HEK293T (cell line): ENCODE results near the gene COP1.
A peak's percentile ranks its signal among the peaks of the same experiment; 100 is the strongest.

ENCODE experiments used
- CTCF ChIA-PET: fragments of 350-600 bp; formaldehyde crosslinking; extraction: SDS; loops from one replicate; lab custom pipeline; 2021; ENCODE audit warnings: antibody characterized with exemption, inconsistent platforms; lab: Yijun Ruan, JAX
- POLR2A ChIA-PET: fragments of 350-600 bp; formaldehyde crosslinking; extraction: SDS; loops from one replicate; lab custom pipeline; 2020; ENCODE audit warnings: antibody characterized with exemption, inconsistent platforms; lab: Yijun Ruan, JAX
- DNase-seq: peaks from one replicate; pipeline ENCODE4 v3.0.0; 2012; ENCODE audit warnings: mixed read lengths; ENCODE audit errors: extremely low spot score
- ARNT ChIP-seq: fragments of 450-650 bp; IDR thresholded peaks from 2 replicates; pipeline ENCODE4 v1.6.1; 2017; ENCODE audit warnings: mild to moderate bottlenecking
- BHLHE40 ChIP-seq: fragments of 450-650 bp; IDR thresholded peaks from 2 replicates; pipeline ENCODE4 v1.6.1; 2016; ENCODE audit warnings: mild to moderate bottlenecking, moderate library complexity, borderline replicate concordance
- CTBP1 ChIP-seq: fragments of 450-650 bp; IDR thresholded peaks from 2 replicates; pipeline ENCODE4 v1.6.1; 2016; ENCODE audit warnings: borderline replicate concordance
- ELF4 ChIP-seq: fragments of 450-650 bp; IDR thresholded peaks from 2 replicates; pipeline ENCODE4 v1.6.1; 2017; ENCODE audit warnings: antibody characterized with exemption
- FOXA1 ChIP-seq: fragments of 450-650 bp; IDR thresholded peaks from 2 replicates; pipeline ENCODE4 v1.6.1; 2016; ENCODE audit warnings: mild to moderate bottlenecking
- FOXK2 ChIP-seq: fragments of 450-650 bp; IDR thresholded peaks from 2 replicates; pipeline ENCODE4 v1.6.1; 2016; ENCODE audit warnings: mild to moderate bottlenecking
- FOXM1 ChIP-seq: fragments of 450-650 bp; IDR thresholded peaks from 2 replicates; pipeline ENCODE4 v1.6.1; 2017; ENCODE audit warnings: mild to moderate bottlenecking, borderline replicate concordance
- HDGF ChIP-seq: fragments of 450-650 bp; IDR thresholded peaks from 2 replicates; pipeline ENCODE4 v1.6.1; 2017; ENCODE audit warnings: antibody characterized with exemption, borderline replicate concordance
- L3MBTL2 ChIP-seq: fragments of 450-650 bp; conservative IDR thresholded peaks from 2 replicates; pipeline ENCODE4 v1.6.1; 2016; ENCODE audit warnings: mild to moderate bottlenecking
- LEF1 ChIP-seq: fragments of 450-650 bp; IDR thresholded peaks from 2 replicates; pipeline ENCODE4 v1.6.1; 2017; ENCODE audit warnings: mild to moderate bottlenecking, borderline replicate concordance
- NFRKB ChIP-seq: fragments of 450-650 bp; IDR thresholded peaks from 2 replicates; pipeline ENCODE4 v1.6.1; 2016; ENCODE audit warnings: mild to moderate bottlenecking, moderate library complexity
- SP1 ChIP-seq: fragments of 450-650 bp; IDR thresholded peaks from 2 replicates; pipeline ENCODE4 v1.6.1; 2017
- SUZ12 ChIP-seq: fragments of 450-650 bp; IDR thresholded peaks from 2 replicates; pipeline ENCODE4 v1.6.1; 2016; ENCODE audit warnings: mild to moderate bottlenecking
- TARDBP ChIP-seq: fragments of 450-650 bp; IDR thresholded peaks from 2 replicates; pipeline ENCODE4 v1.6.1; 2016
- ZNF384 ChIP-seq: fragments of 450-650 bp; IDR thresholded peaks from 2 replicates; pipeline ENCODE4 v1.6.1; 2016
- TF ChIP-seq, protein P1 (sequence below): fragments of 450-650 bp; IDR thresholded peaks from 2 replicates; pipeline ENCODE4 v1.6.1; 2016

The COP1 gene

DNA sequence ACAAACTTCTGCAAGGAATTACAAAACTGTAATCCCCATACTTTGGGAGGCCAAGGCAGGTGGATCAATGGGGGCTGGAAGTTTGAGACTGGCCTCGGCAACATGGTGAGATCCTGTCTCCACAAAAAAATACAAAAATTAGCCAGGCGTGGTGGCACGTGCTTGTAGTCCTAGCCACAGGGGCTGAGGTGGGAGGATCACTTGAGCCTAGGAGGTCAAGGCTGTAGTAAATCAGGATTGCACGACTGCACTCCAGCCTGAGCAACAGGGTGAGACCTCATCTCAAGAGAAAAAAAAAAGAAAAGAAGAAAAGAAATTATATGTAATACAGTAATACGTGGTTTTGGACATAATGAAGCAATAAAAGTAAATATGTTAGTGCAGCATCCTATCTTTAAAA lies 138.2 kb downstream of the COP1 start:
- ChIA-PET CTCF (interaction anchor here (1.0 kb wide), 1 partner anchor 10 kb away, joined by 3 read pairs; no protein-coding TSS in a partner anchor), POLR2A (no interaction called here)
- TF ChIP-seq LEF1 (no peak), TARDBP (no peak)
- no peak for DNase-seq

DNA sequence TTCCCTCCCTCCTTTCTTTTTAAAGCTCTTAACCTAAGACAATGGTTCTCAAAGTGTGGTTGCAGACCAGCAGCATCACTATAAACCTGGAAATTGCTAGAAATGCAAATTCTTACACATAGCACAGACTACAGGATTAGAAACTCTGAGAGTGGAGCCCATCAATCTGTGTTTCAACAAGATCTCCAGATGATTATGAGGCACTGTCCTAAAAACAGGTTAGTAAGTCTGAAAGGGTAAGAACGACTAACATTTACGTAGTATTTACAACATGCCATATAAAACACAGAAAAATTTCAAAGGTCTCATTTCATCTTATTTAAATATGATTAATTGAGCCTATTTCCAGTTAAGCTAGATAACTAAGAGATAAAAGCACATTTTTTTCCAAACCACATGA lies 138.8 kb downstream of the COP1 start:
- no peak for DNase-seq
- CTCF ChIA-PET: interaction anchor here (1.0 kb wide), 1 partner anchor 9 kb away, joined by 3 read pairs; no protein-coding TSS in a partner anchor
- POLR2A ChIA-PET: no interaction called here
- no peak for TF ChIP-seq ARNT
- no peak for TF ChIP-seq SP1
- TF ChIP-seq SUZ12: no peak
- TF ChIP-seq FOXM1: no peak
- no peak for TF ChIP-seq L3MBTL2
- no peak for TF ChIP-seq ELF4
- no peak for TF ChIP-seq HDGF

DNA sequence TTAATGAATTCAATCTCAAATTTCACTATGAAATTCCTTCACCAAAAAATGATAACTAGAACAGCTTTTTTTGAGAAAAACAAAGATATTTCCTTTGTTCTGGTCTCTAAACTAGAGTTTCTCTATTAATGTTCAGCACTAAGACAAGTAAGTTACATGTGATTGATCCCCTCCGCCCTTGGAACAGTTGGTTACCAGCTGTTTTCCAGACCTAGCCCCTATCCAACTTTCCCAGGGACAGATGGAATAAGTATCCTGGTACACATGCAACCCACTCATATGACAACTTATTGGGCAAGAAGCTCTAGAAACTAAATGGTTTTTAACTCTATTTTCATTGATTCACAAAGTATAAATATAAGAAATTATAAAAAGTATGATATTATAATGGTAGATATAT lies 140.4 kb downstream of the COP1 start:
- DNase-seq: no peak
- TF ChIP-seq ELF4: no peak
- no peak for TF ChIP-seq FOXM1
- TF ChIP-seq CTBP1: no peak
- no peak for TF ChIP-seq HDGF
- TF ChIP-seq NFRKB: no peak
- no peak for TF ChIP-seq FOXK2
- ChIA-PET CTCF (no interaction called here), POLR2A (no interaction called here)

DNA sequence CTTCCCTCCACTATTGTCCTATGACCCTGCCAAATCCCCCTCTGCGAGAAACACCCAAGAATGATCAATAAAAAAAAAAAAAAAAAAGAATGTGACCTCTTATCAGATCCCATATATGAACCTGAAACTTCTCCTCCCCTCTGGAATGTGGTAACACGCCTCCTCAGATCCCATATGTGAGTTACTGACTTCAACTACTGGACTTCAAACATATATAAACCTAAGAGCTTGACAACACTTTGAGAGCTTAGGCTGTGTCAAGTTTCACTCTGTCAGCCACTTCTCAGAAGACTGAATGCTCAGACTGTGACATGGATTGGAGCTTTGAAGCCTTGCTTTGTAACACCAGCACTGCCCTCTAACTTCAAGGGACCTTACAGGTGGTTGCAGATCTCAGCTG lies 148.4 kb downstream of the COP1 start:
- CTCF ChIA-PET: interaction anchor here (0.7 to 1.0 kb wide), 2 partner anchors 10 to 382 kb away, joined by 3 to 4 read pairs; no protein-coding TSS in a partner anchor
- POLR2A ChIA-PET: no interaction called here
- peak; percentile 34 for DNase-seq
- TF ChIP-seq SUZ12 (no peak), ZNF384 (peak; percentile 65; the same call in 1 of the 2 replicates), LEF1 (no peak)
- TF ChIP-seq, protein P1, sequence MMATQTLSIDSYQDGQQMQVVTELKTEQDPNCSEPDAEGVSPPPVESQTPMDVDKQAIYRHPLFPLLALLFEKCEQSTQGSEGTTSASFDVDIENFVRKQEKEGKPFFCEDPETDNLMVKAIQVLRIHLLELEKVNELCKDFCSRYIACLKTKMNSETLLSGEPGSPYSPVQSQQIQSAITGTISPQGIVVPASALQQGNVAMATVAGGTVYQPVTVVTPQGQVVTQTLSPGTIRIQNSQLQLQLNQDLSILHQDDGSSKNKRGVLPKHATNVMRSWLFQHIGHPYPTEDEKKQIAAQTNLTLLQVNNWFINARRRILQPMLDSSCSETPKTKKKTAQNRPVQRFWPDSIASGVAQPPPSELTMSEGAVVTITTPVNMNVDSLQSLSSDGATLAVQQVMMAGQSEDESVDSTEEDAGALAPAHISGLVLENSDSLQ: peak; percentile 43; the same call in 1 of the 2 replicates

DNA sequence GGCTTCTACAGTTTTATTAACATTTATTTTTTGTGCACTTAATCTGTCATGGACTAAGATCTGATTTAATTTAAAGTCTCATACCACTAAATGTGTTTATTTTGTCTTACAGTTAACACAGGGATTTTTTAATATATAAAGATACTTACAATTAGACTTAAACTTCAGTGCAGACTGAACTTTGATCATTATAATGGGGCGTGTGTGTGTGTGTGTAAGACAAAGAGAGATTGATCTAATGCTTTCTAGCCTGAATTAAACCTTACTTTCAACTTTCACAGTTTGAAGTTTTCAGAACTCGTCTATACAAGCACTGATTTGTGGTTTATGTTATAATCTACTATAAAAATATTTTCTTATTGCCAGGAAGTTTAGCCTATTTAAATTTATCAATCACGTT lies 150.8 kb downstream of the COP1 start:
- CTCF ChIA-PET: no interaction called here
- POLR2A ChIA-PET: no interaction called here
- no peak for DNase-seq

DNA sequence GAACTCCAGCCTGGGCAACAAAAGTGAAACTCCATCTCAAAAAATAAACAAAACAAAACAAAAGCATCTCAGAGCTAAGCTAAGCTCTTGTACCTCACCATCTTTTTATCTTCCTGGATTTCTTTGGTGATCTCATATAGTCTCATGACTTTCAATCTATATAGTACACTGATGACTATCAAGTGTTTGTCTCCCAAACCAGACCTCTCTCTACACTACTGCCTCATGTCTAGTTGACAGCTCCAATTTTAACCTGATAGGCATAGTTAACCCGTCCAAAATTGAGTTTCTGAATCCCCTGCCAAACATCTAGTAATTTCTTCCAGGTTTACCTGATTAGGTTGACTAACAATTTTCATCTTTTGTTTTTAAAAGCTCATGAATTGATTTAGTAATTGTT lies 151.7 kb downstream of the COP1 start:
- TF ChIP-seq LEF1 (no peak), SUZ12 (no peak), ZNF384 (no peak), SP1 (no peak), ELF4 (no peak), ARNT (no peak), BHLHE40 (no peak), TARDBP (no peak), L3MBTL2 (no peak), FOXA1 (no peak), FOXM1 (no peak), HDGF (no peak), CTBP1 (no peak), FOXK2 (no peak)
- TF ChIP-seq, protein P1: no peak
- no peak for DNase-seq
- CTCF ChIA-PET: no interaction called here
- POLR2A ChIA-PET: no interaction called here

More for the DNA sequence above, 150.8 kb downstream of the COP1 start:
- TF ChIP-seq TARDBP: no peak
- TF ChIP-seq NFRKB: no peak
- no peak for TF ChIP-seq L3MBTL2
- no peak for TF ChIP-seq CTBP1
- no peak for TF ChIP-seq ARNT
- no peak for TF ChIP-seq BHLHE40
- TF ChIP-seq ELF4: no peak
- no peak for TF ChIP-seq LEF1
- no peak for TF ChIP-seq FOXA1
- TF ChIP-seq FOXM1: no peak
- TF ChIP-seq HDGF: no peak
- TF ChIP-seq ZNF384: no peak
- no peak for TF ChIP-seq SP1
- TF ChIP-seq, protein P1: no peak
- no peak for TF ChIP-seq FOXK2
- TF ChIP-seq SUZ12: no peak
